ENCODE measurements around the gene ABHD13. TPM values are rescaled to one million over a fixed set of nuclear protein-coding genes. Genes with fewer than 3 reads are reported as not detected.
"Not testable (repeated sequence)": the region's sequence is repeated elsewhere in the genome, so short reads cannot be mapped to it uniquely, and the experiment has no call there.

ABHD13 gene
- total RNA-seq, 2 experiments from 2014 or later = 5.8 to 6.6 TPM

GRCh38 chr13:108200781-108201398 is 17.3 kb upstream of the ABHD13 start:
- Mint-ChIP-seq H3K27ac (no peak overlapping the region), H3K4me1 (ENCODE audit: low read depth) (peaks cover 12% of the 10 kb centered on the region), H3K9me3 (ENCODE audit: insufficient read depth) (peaks cover 4% of the 10 kb centered on the region), H3K36me3 (ENCODE audit: low read depth) (no peaks in the 10 kb centered on the region), H3K4me3 (no peak overlapping the region), H3K27me3 (ENCODE audit: low read depth) (peaks cover 12% of the 10 kb centered on the region)
- DNase-seq (no peak), ATAC-seq (no peak)
- POLR2A ChIA-PET = no interaction called here
- CTCF ChIA-PET = interaction anchor here (1.6 kb wide), 1 partner anchor 45 kb away, joined by 5 read pairs; no protein-coding TSS in a partner anchor

GRCh38 chr13:108210551-108210950 is 7.6 kb upstream of the ABHD13 start:
- Mint-ChIP-seq H3K4me3 (no peak overlapping the region), H3K4me1 (ENCODE audit: low read depth) (peaks cover 23% of the 10 kb centered on the region), H3K27ac (no peak overlapping the region), H3K9me3 (ENCODE audit: insufficient read depth) (no peaks in the 10 kb centered on the region), H3K36me3 (ENCODE audit: low read depth) (peaks cover 31% of the 10 kb centered on the region), H3K27me3 (ENCODE audit: low read depth) (no peaks in the 10 kb centered on the region)
- POLR2A ChIA-PET = no interaction called here
- no peak for DNase-seq
- ATAC-seq = no peak
- CTCF ChIA-PET = no interaction called here

DNA sequence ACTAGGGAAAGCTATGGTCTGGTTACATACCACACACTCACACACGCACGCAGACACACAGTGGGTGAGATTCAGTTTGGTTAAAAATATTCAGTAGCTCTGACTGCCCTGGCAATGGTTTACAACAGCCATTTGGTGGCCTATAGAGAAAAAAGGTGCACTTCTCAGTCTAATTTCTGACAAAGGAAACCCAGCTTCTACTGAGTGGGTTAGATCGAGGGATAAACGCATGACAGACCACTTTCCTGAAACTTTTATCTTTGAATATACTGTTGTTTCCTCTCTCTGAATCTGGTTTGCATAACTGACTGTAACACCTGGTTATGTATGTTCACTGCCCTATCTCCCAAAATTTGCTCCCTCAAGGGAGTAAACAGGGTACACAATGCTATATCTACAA is 5.3 kb upstream of the ABHD13 start:
- no peaks in the 10 kb centered on the region for H3K9me3 Mint-ChIP-seq (ENCODE audit: insufficient read depth)
- ATAC-seq = no peak
- CTCF ChIA-PET = interaction anchor here (1.0 to 2.1 kb wide), 2 partner anchors 11 to 59 kb away, joined by 3 to 5 read pairs; no protein-coding TSS in a partner anchor
- POLR2A ChIA-PET = no interaction called here
- peak overlapping the region; percentile 16 for H3K27ac Mint-ChIP-seq
- H3K27me3 Mint-ChIP-seq (ENCODE audit: low read depth) = no peaks in the 10 kb centered on the region
- no peak for DNase-seq
- H3K4me3 Mint-ChIP-seq = no peak overlapping the region
- peaks cover 34% of the 10 kb centered on the region for H3K4me1 Mint-ChIP-seq (ENCODE audit: low read depth)
- peaks cover 31% of the 10 kb centered on the region for H3K36me3 Mint-ChIP-seq (ENCODE audit: low read depth)

- peaks cover 35% of the 10 kb centered on the region for H3K4me1 Mint-ChIP-seq (ENCODE audit: low read depth)
- ChIA-PET CTCF (interaction anchor here (1.0 to 2.1 kb wide), 4 partner anchors 10 to 685 kb away, joined by 3 to 5 read pairs (median 3); no protein-coding TSS in a partner anchor), POLR2A (no interaction called here)
- ATAC-seq (no peak), DNase-seq (no peak)
- peaks cover 28% of the 10 kb centered on the region for H3K36me3 Mint-ChIP-seq (ENCODE audit: low read depth)
- H3K27ac Mint-ChIP-seq = peak overlapping the region; percentile 45
- H3K27me3 Mint-ChIP-seq (ENCODE audit: low read depth) = no peaks in the 10 kb centered on the region
- peak overlapping the region; percentile 70 for H3K4me3 Mint-ChIP-seq
- H3K9me3 Mint-ChIP-seq (ENCODE audit: insufficient read depth) = no peaks in the 10 kb centered on the region
Observed at GRCh38 chr13:108213946-108214345, 4.2 kb upstream of the ABHD13 start.

DNA sequence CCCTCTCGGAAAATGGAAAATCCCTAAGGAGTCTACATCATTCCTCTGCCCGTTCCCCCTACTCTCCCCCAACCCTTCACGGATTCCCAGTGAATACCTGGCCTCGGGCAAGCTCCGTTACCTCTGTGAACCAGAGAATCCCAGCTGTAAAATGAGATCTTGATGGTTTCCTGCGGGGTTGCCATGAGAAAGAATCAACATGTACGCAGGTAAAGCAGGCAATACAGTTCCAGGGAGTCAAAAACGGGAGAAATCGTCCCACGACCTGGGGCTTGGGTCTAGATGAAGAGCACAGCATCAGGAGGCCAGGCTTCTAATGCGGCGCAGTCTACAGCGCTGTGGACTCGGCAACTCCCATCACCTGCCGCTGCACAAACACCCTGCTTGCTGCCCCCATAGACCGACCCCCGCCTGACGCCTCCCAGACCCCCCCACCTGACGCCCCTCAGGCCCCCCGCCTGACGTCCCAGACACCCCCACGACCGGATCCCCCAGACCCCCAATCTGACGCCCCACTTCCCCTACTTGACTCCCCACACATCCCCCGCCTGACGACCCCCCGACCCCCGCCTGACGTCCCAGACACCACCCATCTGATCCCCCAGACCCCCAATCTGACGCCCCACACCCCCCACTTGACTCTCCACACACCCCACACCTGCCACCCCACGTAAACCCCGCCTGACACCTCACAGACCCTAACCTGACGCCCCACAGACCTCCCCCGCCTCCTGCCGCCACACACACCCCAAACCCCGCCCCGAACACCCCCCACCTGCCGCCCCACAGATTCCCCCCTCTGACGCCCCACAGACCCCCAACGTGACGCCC is 3.5 kb upstream of the ABHD13 start:
- no peak for ATAC-seq
- H3K4me1 Mint-ChIP-seq (ENCODE audit: low read depth) = peaks cover 42% of the 10 kb centered on the region
- ChIA-PET POLR2A (no interaction called here), CTCF (interaction anchor here (1.0 to 2.1 kb wide), 4 partner anchors 9 to 685 kb away, joined by 3 to 5 read pairs (median 3); no protein-coding TSS in a partner anchor)
- no peaks in the 10 kb centered on the region for H3K9me3 Mint-ChIP-seq (ENCODE audit: insufficient read depth)
- H3K4me3 Mint-ChIP-seq = peak overlapping the region; percentile 89
- peak; percentile 44 for DNase-seq
- peaks cover 22% of the 10 kb centered on the region for H3K36me3 Mint-ChIP-seq (ENCODE audit: low read depth)
- no peaks in the 10 kb centered on the region for H3K27me3 Mint-ChIP-seq (ENCODE audit: low read depth)
- H3K27ac Mint-ChIP-seq = peak overlapping the region; percentile 85

GRCh38 chr13:108215436-108215835 is 2.8 kb upstream of the ABHD13 start, which contains the start of gene LIG4:
LIG4 (minus strand) TSS chr13:108215536; CDS start chr13:108211268, 4,268 bp downstream.
- H3K9me3 Mint-ChIP-seq (ENCODE audit: insufficient read depth) = no peaks in the 10 kb centered on the region
- peak within 1 kb of the TSS; percentile 85 for H3K27ac Mint-ChIP-seq
- peaks cover 49% of the 10 kb centered on the region for H3K4me1 Mint-ChIP-seq (ENCODE audit: low read depth)
- ATAC-seq (peak; percentile 72), DNase-seq (peak; percentile 94)
- peak within 1 kb of the TSS; percentile 89 for H3K4me3 Mint-ChIP-seq
- peaks cover 15% of the 10 kb centered on the region for H3K36me3 Mint-ChIP-seq (ENCODE audit: low read depth)
- CTCF ChIA-PET = interaction anchor here (2.0 kb wide), 1 partner anchor 54 kb away, joined by 6 read pairs; the partner anchor contains the start of gene TNFSF13B
- no peaks in the 10 kb centered on the region for H3K27me3 Mint-ChIP-seq (ENCODE audit: low read depth)
- POLR2A ChIA-PET = interaction anchor here (1.3 kb wide), 1 partner anchor 54 kb away, joined by 5 read pairs; the partner anchor contains the start of gene TNFSF13B

DNA sequence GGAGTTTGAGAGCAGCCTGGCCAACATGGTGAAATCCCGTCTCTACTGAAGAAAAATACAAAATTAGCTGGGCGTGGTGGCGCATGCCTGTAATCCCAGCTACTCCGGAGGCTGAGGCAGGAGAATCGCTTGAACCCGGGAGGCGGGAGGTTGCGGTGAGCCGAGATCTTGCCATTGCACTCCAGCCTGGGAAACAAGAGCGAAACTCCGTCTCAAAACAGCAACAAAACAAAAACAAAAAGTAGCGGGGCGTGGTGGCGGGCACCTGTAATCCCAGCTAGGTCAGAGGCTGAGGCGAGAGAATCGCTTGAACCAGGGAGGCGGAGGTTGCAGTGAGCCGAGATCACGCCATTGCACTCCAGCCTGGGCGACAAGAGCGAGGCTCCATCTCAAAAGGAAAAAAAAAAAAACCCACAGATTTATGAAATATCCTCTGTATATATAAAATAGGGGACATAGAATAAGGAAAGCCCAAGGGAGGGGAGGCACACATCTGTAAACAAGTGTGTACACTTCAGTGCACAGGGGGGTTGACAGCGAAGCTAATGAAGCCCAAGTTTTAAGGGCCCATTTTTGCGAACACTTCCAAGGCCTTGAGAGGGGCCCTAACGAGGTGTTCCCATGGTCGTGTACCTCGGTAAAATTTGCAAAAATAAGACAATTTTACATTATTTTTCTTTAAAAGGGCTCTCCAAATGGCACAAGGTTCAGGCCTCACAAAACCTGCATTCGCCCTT is 717 bp upstream of the ABHD13 start:
- ChIA-PET POLR2A (interaction anchor here (0.9 to 1.2 kb wide), 5 partner anchors 9 to 698 kb away, joined by 3 to 9 read pairs (median 3); partner anchors contain the start of gene TNFSF13B), CTCF (interaction anchor here (2.0 kb wide), 1 partner anchor 52 kb away, joined by 6 read pairs; the partner anchor contains the start of gene TNFSF13B)
- DNase-seq; H3K36me3 Mint-ChIP-seq (ENCODE audit: low read depth); H3K27me3 Mint-ChIP-seq (ENCODE audit: low read depth); H3K9me3 Mint-ChIP-seq (ENCODE audit: insufficient read depth): not testable (repeated sequence)
- peaks cover 48% of the 10 kb centered on the region for H3K4me1 Mint-ChIP-seq (ENCODE audit: low read depth)
- H3K4me3 Mint-ChIP-seq = peak overlapping the region; percentile 89
- peak; percentile 0 for ATAC-seq
- peak overlapping the region; percentile 95 for H3K27ac Mint-ChIP-seq

DNA sequence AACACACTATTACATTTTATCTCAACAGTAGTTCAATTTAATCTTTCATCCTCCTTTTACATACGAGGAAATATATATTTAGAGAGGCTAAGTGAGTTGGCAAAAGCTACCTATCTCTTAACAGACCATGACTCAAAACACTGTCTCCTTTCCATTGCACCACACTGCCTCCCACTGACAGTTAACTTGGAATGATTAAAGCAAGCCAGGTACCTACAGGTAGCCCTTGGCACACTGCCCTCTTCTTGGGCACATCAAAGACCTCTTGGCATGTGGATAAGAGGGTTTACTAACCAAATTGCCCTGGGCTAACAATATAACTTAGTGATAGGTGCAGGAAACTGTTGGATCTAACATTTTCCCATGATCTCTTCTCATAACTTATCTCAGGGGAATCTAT is 1.8 kb downstream of the ABHD13 start:
- DNase-seq (no peak), ATAC-seq (no peak)
- no peaks in the 10 kb centered on the region for H3K9me3 Mint-ChIP-seq (ENCODE audit: insufficient read depth)
- ChIA-PET CTCF (interaction anchor here (1.6 kb wide), 1 partner anchor 11 kb away, joined by 6 read pairs; no protein-coding TSS in a partner anchor), POLR2A (no interaction called here)
- peaks cover 6% of the 10 kb centered on the region for H3K36me3 Mint-ChIP-seq (ENCODE audit: low read depth)
- peaks cover 33% of the 10 kb centered on the region for H3K4me1 Mint-ChIP-seq (ENCODE audit: low read depth)
- peak overlapping the region; percentile 89 for H3K4me3 Mint-ChIP-seq
- H3K27ac Mint-ChIP-seq = no peak overlapping the region
- no peaks in the 10 kb centered on the region for H3K27me3 Mint-ChIP-seq (ENCODE audit: low read depth)

DNA sequence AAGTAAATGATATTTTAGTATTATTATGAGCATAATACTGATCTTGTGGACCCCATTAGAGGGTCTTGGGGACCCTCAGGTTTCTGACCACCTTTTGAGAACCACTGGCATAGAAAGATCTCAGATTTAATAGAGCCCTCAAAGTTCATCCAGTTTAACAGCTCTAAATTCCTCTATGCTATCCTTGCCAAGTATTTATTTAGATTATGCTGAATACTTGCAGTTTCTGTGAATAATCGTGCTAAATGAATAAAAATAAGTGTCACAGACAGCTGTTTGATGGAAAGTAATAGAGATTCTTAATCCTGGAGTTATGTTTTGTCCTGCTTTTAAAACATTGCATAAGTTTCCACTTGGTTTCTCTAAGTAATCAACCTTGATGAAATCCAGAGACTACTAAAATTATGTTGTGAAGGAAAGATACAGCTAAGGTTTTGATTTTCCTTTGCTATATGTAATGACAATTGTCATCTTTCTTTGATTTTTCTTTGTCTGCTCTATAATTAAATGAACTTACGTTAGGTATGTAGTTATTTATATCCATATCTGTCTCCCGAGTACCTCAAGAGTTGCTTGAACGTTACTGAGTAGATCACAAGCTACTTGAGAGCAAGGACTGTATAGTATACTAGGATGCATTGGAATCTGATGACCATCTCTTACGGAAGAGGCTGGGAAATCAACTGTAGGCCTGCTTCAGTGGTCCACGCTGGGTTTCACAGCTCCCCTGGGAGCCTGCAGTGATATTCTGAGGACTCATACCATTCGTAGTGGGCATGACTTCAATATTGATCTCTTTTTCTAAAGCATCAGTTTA is 5.7 kb downstream of the ABHD13 start:
- Mint-ChIP-seq H3K36me3 (ENCODE audit: low read depth) (peaks cover 2% of the 10 kb centered on the region), H3K4me3 (no peak overlapping the region), H3K27ac (no peak overlapping the region), H3K4me1 (ENCODE audit: low read depth) (peaks cover 43% of the 10 kb centered on the region), H3K9me3 (ENCODE audit: insufficient read depth) (no peaks in the 10 kb centered on the region), H3K27me3 (ENCODE audit: low read depth) (no peaks in the 10 kb centered on the region)
- DNase-seq (no peak), ATAC-seq (no peak)
- POLR2A ChIA-PET = interaction anchor here (0.8 to 0.9 kb wide), 2 partner anchors 46 to 631 kb away, joined by 3 to 4 read pairs; partner anchors contain the start of gene TNFSF13B
- CTCF ChIA-PET = interaction anchor here (1.0 to 1.2 kb wide), 3 partner anchors 8 to 46 kb away, joined by 3 to 5 read pairs (median 3); no protein-coding TSS in a partner anchor

DNA sequence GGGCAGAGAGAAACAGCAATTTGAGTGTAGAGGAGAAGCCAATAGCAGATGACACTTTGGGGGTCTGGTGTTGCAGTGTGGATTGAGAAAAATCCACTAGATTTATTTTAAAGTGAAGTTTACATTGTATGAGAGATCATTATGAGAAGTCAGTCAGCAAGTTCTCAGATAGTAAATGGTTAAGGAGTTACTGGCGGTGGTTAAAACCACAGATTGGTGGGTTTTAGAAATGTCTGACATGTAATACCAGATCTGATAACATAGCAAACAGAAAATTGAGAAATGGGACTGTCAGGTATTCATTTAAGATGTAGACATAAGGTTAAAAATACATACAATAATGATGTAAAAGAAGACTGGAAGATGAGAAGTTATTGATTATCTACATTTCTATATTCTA is 7.2 kb downstream of the ABHD13 start:
- Mint-ChIP-seq H3K4me1 (ENCODE audit: low read depth) (peaks cover 28% of the 10 kb centered on the region), H3K4me3 (no peak overlapping the region), H3K36me3 (ENCODE audit: low read depth) (peaks cover 10% of the 10 kb centered on the region), H3K27me3 (ENCODE audit: low read depth) (no peaks in the 10 kb centered on the region), H3K9me3 (ENCODE audit: insufficient read depth) (no peaks in the 10 kb centered on the region), H3K27ac (no peak overlapping the region)
- POLR2A ChIA-PET = no interaction called here
- peak; percentile 68 for ATAC-seq
- CTCF ChIA-PET = no interaction called here
- DNase-seq = no peak
